ENCODE measurements around the gene RAB8A. TPM values are rescaled to one million over a fixed set of nuclear protein-coding genes. Genes with fewer than 3 reads are reported as not detected.

The RAB8A gene
- total RNA-seq, 4 donors from 2014 or later, result 8.3 to 12.1 (median 9.2) TPM

- TF ChIP-seq CTCF (IDR thresholded peaks at IDR 0.05 in 4 of 5, conservative IDR thresholded peaks at IDR 0.05 in 1 of 5), result no peak
- TF ChIP-seq POLR2A (IDR thresholded peaks at IDR 0.05), result no peak
- DNase-seq, result no peak
- intact Hi-C loops (cut with DNase I; ENCODE audit: low total_unique reads) (no loop called here), in situ Hi-C loops (cut with MboI; ENCODE audit: low sequenced_read_pairs in 4 of 4) (no loop called here)
- Histone ChIP-seq H3K9me3 (no peaks in the 10 kb centered on the region), H3K4me1 (no peaks in the 10 kb centered on the region), H3K36me3 (peaks cover 0 to 96% of the 10 kb centered on the region in 2 donors), H3K27ac (no peak overlapping the region), H3K27me3 (no peaks in the 10 kb centered on the region), H3K4me3 (no peak overlapping the region)
- no peak for ATAC-seq
These were observed 13.3 kb downstream of the RAB8A start for GRCh38 chr19:16124953-16125352.

- in situ Hi-C loops (cut with MboI; ENCODE audit: low sequenced_read_pairs in 4 of 4), result no loop called here
- peaks cover 0 to 94% of the 10 kb centered on the region in 2 donors for H3K36me3 ChIP-seq
- no peak overlapping the region for H3K27ac ChIP-seq
- DNase-seq (no peak), ATAC-seq (no peak)
- TF ChIP-seq CTCF (IDR thresholded peaks at IDR 0.05 in 4 of 5, conservative IDR thresholded peaks at IDR 0.05 in 1 of 5) (no peak), POLR2A (IDR thresholded peaks at IDR 0.05) (no peak)
- intact Hi-C loops (cut with DNase I; ENCODE audit: low total_unique reads), result no loop called here
- H3K4me3 ChIP-seq, result no peak overlapping the region
- H3K4me1 ChIP-seq, result no peaks in the 10 kb centered on the region
- H3K27me3 ChIP-seq, result no peaks in the 10 kb centered on the region
- no peaks in the 10 kb centered on the region for H3K9me3 ChIP-seq
These were observed 14.2 kb downstream of the RAB8A start for GRCh38 chr19:16125737-16126495.

GRCh38 chr19:16127080-16127479 is 15.4 kb downstream of the RAB8A start:
- Histone ChIP-seq H3K4me1 (no peaks in the 10 kb centered on the region), H3K9me3 (no peaks in the 10 kb centered on the region), H3K36me3 (peaks cover 0 to 91% of the 10 kb centered on the region in 2 donors), H3K27me3 (no peaks in the 10 kb centered on the region), H3K4me3 (no peak overlapping the region), H3K27ac (no peak overlapping the region)
- in situ Hi-C loops (cut with MboI; ENCODE audit: low sequenced_read_pairs in 4 of 4), result no loop called here
- TF ChIP-seq CTCF (IDR thresholded peaks at IDR 0.05 in 4 of 5, conservative IDR thresholded peaks at IDR 0.05 in 1 of 5) (no peak), POLR2A (IDR thresholded peaks at IDR 0.05) (no peak)
- ATAC-seq (no peak), DNase-seq (no peak)
- intact Hi-C loops (cut with DNase I; ENCODE audit: low total_unique reads), result no loop called here

- Histone ChIP-seq H3K9me3 (no peaks in the 10 kb centered on the region), H3K27me3 (no peaks in the 10 kb centered on the region), H3K4me1 (no peaks in the 10 kb centered on the region), H3K4me3 (no peak overlapping the region), H3K27ac (no peak overlapping the region), H3K36me3 (peaks cover 0 to 91% of the 10 kb centered on the region in 2 donors)
- in situ Hi-C loops (cut with MboI; ENCODE audit: low sequenced_read_pairs in 4 of 4) (no loop called here), intact Hi-C loops (cut with DNase I; ENCODE audit: low total_unique reads) (no loop called here)
- TF ChIP-seq CTCF (IDR thresholded peaks at IDR 0.05 in 4 of 5, conservative IDR thresholded peaks at IDR 0.05 in 1 of 5) (no peak), POLR2A (IDR thresholded peaks at IDR 0.05) (no peak)
- DNase-seq (no peak), ATAC-seq (no peak)
These were observed 16.2 kb downstream of the RAB8A start for GRCh38 chr19:16127776-16128371.
